ENCODE measurements around the gene ZNF784.

ZNF784 gene

DNA sequence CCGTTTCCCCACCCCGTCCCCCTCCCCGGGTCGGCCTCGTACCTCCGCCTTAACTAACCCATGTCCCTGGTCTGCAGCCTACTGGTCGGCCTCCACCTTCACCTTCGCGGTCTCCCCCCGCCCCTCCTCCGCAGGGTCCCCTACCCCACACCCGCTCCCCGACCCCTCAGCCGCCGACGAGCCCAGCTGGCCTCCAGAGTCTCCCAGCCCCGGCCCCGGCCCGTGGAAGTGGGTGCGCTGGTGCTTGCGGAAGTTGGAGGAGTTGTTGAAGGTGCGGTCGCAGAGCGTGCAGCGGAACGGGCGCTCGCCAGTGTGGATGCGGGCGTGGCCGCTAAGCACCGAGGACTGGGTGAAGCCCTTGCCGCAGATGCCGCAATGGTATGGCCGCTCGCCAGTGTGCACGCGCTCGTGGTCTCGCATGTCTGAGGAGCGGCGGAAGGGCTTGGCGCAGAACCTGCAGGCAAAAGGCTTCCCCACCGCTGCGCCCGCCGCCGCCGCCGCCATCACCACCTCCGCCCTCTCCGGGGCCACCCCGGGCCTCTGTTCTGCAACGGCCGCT is 2.6 kb downstream of the ZNF784 start:
- no peak for DNase-seq (ENCODE audit: extremely low read depth in 1 of 2, low read depth in 1 of 2)

GRCh38 chr19:55621205-55621672 is 3.1 kb downstream of the ZNF784 start:
- DNase-seq (ENCODE audit: extremely low read depth in 1 of 2, low read depth in 1 of 2) = no peak

DNA sequence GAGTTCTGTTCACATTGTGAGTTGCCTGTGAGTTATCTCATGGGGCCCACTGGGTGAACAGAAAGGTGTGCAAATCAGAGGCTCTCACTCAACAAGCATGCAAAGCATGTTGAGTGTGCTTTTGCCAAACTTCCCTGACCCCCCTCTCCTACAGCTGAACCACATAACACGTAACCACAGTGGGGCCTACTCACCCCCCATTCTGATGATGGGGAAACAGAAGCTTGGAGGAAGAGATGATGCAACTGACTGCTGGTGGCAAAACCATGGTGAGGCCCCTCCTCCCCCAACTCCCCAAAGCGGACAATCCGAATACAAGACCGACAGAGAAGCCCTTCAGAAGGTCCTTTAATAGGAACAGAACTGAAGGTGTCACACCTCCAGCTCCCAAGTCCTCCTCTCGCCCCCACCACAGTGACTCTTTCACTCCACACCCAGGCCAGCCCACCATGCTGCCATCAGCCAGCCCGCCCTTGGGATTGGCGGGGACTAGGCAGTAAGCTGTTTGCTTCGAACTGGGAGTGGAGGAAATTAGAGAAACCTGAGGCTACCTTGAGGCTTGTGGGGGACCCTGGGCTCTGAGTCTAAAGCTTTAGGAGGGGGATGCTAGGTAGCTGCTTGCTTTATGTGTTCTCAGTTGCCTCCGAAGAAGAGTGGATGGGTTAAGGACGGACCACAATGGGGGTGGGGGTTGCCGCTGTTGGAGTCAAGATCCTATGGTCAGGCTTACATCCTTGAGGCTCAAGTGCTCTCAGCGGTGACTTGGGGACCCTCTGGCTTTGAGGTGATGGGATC is 3.8 kb downstream of the ZNF784 start:
- no peak for DNase-seq (ENCODE audit: extremely low read depth in 1 of 2, low read depth in 1 of 2)

- DNase-seq (ENCODE audit: extremely low read depth in 1 of 2, low read depth in 1 of 2) = no peak
Measured at GRCh38 chr19:55619286-55619685, 5.1 kb downstream of the ZNF784 start.

DNA sequence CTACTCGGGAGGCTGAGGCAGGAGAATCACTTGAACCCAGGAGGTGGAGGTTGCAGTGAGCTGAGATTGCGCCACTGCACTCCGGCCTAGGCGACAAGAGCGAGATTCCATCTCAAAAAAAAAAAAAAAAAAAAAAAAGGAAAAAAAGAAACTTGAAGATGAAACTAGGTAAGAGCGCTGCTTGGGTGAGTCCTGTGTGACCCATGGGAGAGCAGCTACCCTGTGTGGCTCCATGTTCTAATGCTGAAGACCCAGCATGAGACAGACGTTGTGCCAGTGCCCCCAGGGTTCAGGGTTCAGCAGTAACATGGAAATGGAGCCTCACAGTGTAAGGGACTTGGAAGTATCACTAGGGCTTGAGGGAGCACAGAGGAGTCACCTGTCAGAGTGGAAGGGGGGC is 5.9 kb downstream of the ZNF784 start:
- DNase-seq (ENCODE audit: extremely low read depth in 1 of 2, low read depth in 1 of 2) = no peak

DNA sequence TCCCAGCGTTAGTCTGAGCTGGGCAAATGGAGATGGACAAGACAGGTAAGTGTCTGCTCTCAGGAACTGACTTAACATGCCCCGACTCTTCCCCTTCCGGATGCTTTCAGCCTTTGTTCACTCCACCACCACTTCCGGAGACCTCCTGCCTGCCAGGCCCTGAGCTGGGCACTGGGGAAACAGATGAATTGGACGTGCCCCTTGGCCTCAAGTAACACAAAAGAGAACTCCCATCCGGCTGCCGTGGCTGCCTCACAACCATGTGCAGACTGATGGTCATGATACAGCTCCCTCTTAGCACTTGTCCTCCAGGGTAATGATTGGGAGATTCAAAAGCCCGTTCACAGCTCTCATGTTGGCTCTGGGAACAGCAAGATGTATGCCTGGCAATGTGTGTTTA is 6.9 kb downstream of the ZNF784 start:
- no peak for DNase-seq (ENCODE audit: extremely low read depth in 1 of 2, low read depth in 1 of 2)

GRCh38 chr19:55616395-55616875 is 7.9 kb downstream of the ZNF784 start:
- DNase-seq (ENCODE audit: extremely low read depth in 1 of 2, low read depth in 1 of 2) = no peak

- DNase-seq (ENCODE audit: extremely low read depth in 1 of 2, low read depth in 1 of 2) = no peak
Measured at GRCh38 chr19:55615543-55616394, 8.6 kb downstream of the ZNF784 start.

- DNase-seq (ENCODE audit: extremely low read depth in 1 of 2, low read depth in 1 of 2) = no peak
Measured at GRCh38 chr19:55614711-55615542, 9.4 kb downstream of the ZNF784 start.

- no peak for DNase-seq (ENCODE audit: extremely low read depth in 1 of 2, low read depth in 1 of 2)
Measured at GRCh38 chr19:55613930-55614710, 10.2 kb downstream of the ZNF784 start.

DNA sequence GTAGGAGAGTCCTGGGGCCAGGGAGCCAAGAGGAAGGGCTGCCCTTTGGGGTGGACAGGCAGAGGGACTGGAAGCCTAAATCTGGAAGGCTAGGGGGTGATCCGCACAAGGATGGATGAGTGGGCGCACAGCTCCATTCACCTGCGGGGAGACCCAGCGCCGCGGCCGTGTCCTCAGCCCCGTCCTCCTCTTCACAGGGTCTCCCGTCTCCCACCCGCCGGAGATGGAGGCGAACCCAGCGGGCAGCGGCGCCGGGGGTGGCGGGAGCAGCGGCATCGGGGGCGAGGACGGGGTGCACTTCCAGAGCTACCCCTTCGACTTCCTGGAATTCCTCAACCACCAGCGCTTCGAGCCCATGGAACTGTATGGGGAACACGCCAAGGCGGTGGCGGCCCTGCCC is 11.0 kb downstream of the ZNF784 start:
- DNase-seq (ENCODE audit: extremely low read depth in 1 of 2, low read depth in 1 of 2) = no peak

GRCh38 chr19:55611983-55612645 is 12.3 kb downstream of the ZNF784 start:
- DNase-seq (ENCODE audit: extremely low read depth in 1 of 2, low read depth in 1 of 2) = no peak

GRCh38 chr19:55611300-55611982 is 12.9 kb downstream of the ZNF784 start:
- no peak for DNase-seq (ENCODE audit: extremely low read depth in 1 of 2, low read depth in 1 of 2)

GRCh38 chr19:55609326-55609725 is 15.0 kb downstream of the ZNF784 start:
- no peak for DNase-seq (ENCODE audit: extremely low read depth in 1 of 2, low read depth in 1 of 2)

DNA sequence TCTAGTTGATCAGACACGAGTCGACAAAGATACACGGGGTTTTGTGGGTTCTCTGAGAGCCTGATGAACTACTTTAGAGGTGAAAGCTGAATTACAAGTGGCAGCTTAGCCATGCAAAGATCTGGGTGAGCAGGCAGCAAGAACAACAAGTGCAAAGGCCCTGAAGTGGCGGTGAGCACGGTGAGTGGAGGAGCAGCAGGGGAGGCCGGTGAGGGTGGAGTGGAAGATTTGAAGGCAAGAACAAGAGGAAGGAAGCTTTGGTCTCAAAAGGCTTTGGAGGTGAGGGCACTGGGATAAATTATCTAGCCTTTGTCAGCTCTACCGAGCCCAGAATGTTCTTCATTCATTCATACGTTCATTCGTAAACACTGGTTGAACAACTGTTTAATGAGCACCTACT is 17.5 kb downstream of the ZNF784 start:
- no peak for DNase-seq (ENCODE audit: extremely low read depth in 1 of 2, low read depth in 1 of 2)

- no peak for DNase-seq (ENCODE audit: extremely low read depth in 1 of 2, low read depth in 1 of 2)
Measured at GRCh38 chr19:55606471-55606787, 17.9 kb downstream of the ZNF784 start.

DNA sequence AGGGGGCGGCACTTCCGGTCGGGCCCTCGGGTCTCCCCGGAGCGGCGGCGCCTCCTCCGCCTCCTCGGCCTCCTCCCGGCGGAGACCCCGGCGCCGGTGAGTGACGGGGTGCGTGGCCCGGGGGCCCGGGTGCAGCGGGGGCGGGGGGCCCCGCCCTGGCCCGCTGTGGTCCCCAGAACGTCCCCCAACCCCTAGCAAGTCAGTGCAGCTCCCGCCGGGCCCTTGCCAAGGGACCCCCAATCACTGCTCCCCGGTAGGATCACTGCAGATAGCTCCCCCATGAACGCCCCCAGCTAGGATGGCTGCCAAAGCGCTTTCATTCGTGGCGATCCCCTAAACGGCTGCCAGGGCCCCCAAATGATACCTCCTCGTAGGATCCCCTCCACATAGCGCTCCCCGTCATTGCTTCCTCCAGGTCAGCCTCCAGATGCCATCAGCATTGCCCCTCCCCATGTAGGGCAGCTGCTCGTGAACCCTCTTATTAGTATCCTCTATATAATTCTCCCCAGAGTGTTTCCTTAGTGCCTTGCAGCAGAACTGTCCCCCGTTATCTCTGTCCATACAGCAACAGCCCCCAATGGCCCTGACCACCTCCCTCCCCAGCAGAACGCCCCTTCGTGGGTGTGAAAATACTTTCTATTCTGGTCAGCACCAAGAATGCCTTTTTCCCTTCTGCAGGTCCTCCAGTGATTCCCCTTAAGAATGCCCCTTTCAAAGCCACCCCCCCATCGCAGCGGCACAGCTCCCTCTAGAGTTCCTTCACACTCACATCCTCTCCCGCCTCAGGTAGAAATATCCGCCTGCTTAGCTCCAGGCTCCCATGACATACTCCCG is 18.5 kb downstream of the ZNF784 start, which contains the start of gene ZNF865:
Gene ZNF865, plus strand, starts transcription at position 11 of the 834 bp plus-strand sequence. CDS start 7,972 bp downstream, outside the sequence.
- peak; percentile 49 to 51 for DNase-seq (ENCODE audit: extremely low read depth in 1 of 2, low read depth in 1 of 2)

DNA sequence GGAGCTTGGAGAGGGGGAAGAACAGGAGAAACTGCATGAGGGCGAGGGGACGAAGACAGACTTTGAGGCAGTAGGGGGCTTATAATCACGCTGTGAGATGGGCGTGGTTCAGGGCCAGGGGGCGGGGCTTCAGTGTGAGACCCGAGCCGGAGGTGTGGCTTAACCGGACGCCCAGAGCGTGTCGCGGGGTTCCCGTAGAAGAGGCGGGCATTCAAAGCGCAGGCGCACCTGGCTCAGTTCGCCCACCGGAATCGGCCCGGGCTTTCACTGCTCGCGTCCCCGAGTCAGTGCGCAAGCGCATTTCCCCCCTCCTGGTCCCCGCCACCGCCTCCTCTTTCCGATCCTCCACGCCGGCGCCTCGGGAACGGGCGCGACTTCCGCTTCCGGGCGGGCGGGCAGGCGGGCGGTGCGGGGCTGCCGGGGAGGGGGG is 19.1 kb downstream of the ZNF784 start:
- peak; percentile 94 to 97 for DNase-seq (ENCODE audit: extremely low read depth in 1 of 2, low read depth in 1 of 2)
